T47D (cell line): ENCODE measurements around the gene CMSS1.
A peak's percentile ranks its signal among the peaks of the same experiment; 100 is the strongest.

Experiments used
- DNase-seq, 2 experiments: peaks; one replicate each; pipeline versions ENCODE4 v3.0.0 to v3.0.0-alpha.2; 2011 to 2012; ENCODE audit warnings: low read depth in 1 of 2, low spot score in 1 of 2
- JUND ChIP-seq: IDR thresholded peaks from 2 replicates; pipeline ENCODE4 v1.6.1; 2012; ENCODE audit warnings: low read depth
- in situ Hi-C: cut with HindIII; loops from 2 replicates; pipeline ENCODE4 v1.10.0; 2016; ENCODE audit warnings: low sequenced_read_pairs, low pct_unique_long_range_greater_than_20kb

Gene CMSS1

DNA sequence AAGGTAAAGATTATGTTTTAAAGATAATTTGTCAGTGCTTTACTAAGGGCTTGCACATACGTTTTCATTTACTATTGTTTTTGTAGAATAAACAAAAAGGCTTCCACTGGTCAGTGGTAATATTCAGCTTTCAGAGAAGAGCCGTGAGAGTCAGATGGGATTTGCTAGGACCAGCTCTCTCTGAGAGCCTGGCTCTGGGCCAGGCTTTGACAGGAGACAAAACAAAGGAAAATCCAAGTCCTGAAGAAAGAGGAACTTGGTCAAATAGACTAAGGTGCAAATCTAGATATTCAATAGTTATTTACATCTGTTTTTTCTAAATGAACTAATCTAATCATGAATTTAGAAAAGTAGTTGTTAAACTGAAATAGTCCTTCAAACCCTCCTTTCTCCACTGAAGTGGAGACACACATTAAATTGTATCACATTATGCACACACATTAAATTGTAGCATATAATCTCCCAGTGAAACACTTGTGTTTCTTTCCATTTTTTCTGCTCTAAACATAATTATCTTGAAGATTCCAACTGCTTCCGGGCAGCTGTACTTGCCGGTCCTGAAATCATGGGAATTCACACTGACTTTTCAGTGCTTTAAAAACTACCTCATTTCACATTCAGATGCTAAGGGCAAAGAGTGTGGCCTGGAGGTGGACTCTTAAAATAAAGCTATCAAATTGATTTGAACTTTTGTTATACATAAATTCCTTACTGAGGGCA lies 351.7 kb downstream of the CMSS1 start:
- TF ChIP-seq JUND, result no peak
- in situ Hi-C loops, result no loop called here
- no peak for DNase-seq

DNA sequence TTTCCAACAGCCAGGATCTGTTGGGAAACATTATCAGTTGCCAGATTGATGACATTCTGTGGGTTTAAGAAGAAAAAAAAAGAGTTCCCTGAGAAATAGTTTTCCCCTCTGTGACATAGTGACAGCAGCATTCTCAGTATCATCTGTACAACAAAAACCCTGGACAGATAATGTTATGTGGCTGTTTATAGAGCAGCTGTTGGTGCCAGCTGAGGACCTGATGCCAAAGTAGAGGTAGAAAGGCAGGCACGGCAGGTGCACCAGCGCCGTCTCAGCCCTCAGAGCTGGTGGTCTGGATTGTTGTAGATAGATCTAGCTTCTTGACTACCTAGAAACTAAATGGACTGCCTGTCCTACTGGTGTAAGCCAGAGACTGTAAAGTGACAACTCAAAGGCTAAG lies 352.8 kb downstream of the CMSS1 start:
- in situ Hi-C loops, result no loop called here
- TF ChIP-seq JUND, result no peak
- DNase-seq, result no peak

GRCh38 chr3:100171211-100171914 lies 353.7 kb downstream of the CMSS1 start:
- DNase-seq, result no peak
- in situ Hi-C loops, result no loop called here
- no peak for TF ChIP-seq JUND

DNA sequence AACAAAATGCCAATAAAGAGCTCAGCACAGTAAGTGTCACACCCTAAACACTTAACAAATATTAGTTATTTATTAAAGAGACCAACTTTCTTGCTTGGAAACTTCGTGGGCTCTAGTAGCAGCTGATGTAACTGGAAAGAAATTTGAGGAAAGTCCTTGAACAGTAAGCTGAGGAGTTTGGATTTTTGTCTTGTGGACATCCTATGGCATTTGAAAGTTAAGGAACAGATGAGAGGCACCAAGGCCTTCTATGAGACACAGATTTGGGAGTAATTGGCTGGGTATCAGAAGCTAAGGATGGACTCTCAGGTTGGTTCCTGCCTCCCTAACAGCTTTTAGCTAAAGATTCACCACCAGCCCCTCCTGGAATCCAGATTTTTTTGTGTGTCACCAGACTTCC lies 356.3 kb downstream of the CMSS1 start:
- DNase-seq, result no peak
- TF ChIP-seq JUND, result no peak
- in situ Hi-C loops, result no loop called here

GRCh38 chr3:100175637-100176280 lies 358.1 kb downstream of the CMSS1 start:
- in situ Hi-C loops, result no loop called here
- no peak for DNase-seq
- TF ChIP-seq JUND, result no peak

DNA sequence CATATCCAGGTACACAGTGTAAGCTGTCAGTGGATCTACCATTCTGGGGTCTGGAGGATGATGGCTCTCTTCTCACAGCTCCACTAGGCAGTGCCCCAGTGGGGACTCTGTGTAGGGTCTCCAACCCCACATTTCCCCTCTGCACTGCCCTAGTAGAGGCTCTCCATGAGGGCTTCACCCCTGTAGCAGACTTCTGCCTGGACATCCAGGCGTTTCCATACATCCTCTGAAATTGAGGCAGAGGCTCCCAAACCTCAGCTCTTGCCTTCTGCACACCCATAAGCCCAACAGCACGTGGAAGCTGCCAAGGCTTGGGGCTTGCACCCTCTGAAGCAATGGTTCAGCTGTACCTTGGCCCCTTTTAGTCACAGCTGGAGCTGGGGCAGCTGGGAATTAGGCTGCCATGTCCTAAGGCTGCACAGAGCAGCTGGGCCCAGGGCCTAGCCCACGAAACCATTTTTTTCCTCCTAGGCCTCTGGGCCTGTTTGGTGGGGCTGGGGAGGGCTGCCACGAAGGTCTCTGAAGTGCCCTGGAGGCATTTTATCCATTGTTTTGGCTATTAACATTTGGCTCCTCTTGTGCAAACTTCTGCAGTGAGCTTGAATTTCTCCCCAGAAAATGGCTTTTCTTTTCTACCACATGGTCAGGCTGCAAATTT lies 362.2 kb downstream of the CMSS1 start:
- DNase-seq, result no peak
- no peak for TF ChIP-seq JUND
- in situ Hi-C loops, result no loop called here

GRCh38 chr3:100183608-100184125 lies 366.0 kb downstream of the CMSS1 start:
- in situ Hi-C loops, result no loop called here
- no peak for DNase-seq
- no peak for TF ChIP-seq JUND

DNA sequence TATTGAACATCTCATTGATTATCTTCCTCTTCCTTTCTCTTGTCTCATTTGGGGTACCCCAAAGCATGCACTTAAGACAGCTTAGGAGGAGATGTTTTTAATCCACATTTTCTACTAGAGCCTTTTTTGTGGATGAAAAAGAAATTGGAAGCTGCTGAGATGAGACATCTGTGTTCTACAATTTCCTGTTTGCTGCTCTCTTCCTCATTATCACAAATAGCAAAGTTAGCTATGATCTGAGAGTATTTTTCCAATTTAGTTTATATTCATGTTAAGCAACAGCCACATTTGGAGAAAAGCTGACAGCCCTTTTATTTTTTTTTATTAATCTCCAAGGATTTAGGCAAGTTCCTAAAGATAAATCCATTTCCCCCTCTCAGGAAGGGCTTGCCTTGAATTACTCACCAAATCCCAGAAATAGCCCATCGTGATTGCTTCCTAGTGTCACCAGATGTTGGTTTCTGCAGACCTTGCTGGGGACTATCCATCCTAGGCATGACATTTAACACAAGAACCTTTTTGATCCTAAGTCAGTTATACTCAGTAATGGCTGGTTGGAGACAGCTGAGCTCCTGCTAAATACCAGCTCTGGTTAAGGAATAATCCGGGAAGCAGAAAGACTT lies 367.4 kb downstream of the CMSS1 start:
- in situ Hi-C loops, result no loop called here
- TF ChIP-seq JUND, result no peak
- DNase-seq, result no peak

DNA sequence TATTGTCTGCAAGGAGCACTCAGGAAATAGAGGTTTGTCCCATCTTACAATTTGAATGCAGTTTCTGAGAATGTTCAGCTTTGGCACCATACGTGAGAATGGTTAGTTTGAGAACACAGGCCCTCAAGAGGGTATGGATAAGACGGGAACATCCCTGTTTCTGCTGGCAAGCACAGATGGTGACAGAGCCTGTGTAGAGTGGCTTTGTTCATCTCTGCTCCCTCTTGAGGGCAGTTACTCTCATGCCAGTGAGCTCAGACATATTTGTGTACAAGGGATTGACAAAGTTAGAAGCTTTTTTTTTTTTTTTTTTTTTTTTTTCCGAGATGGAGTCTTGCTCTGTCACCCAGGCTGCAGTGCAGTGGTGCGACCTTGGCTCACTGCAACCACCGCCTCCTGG lies 368.2 kb downstream of the CMSS1 start:
- in situ Hi-C loops, result no loop called here
- DNase-seq, result peak in 1 of 2 experiments; percentile 23
- TF ChIP-seq JUND, result no peak

GRCh38 chr3:100189444-100189964 lies 371.8 kb downstream of the CMSS1 start:
- TF ChIP-seq JUND, result no peak
- in situ Hi-C loops, result no loop called here

DNA sequence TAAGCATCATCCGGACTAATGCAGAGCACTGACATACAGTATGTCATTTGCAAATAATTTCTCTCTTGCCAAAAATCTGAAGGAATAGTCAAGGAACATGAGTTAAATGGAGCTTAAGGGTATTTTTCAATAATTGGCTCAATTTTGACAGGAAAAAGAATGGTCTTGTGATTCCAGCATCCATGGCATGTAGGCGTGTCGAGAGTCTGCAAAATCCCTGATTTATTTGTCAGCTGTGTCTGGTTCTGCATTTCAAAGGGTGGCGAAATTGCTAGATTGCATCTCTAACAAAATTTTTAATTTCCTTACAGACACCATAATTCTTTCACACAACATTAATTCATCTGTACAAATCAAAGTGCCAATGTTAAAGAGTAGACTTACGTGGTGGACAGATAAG lies 377.7 kb downstream of the CMSS1 start:
- no peak for TF ChIP-seq JUND
- in situ Hi-C loops, result no loop called here
- no peak for DNase-seq

More at GRCh38 chr3:100189444-100189964, 371.8 kb downstream of the CMSS1 start:
- DNase-seq, result no peak

GRCh38 chr3:100197876-100198275 lies 380.2 kb downstream of the CMSS1 start:
- in situ Hi-C loops, result no loop called here
- TF ChIP-seq JUND, result no peak
- DNase-seq, result no peak
